HG03460 (cell line): ENCODE data around the gene ZMYND8.
"Not testable (repeated sequence)": the region's sequence is repeated elsewhere in the genome, so short reads cannot be mapped to it uniquely, and the experiment has no call there.

Source experiments
- ATAC-seq: cut with Tn5 transposase; IDR thresholded peaks from one replicate; pipeline ENCODE4 v1.9.1; 2021; ENCODE audit not compliant: unreplicated experiment

Gene ZMYND8

GRCh38 chr20:47272893-47273590 lies 83.5 kb downstream of the ZMYND8 start:
- no peak for ATAC-seq

GRCh38 chr20:47271046-47271615 lies 85.4 kb downstream of the ZMYND8 start:
- no peak for ATAC-seq

- ATAC-seq, result no peak
These were observed 87.0 kb downstream of the ZMYND8 start for GRCh38 chr20:47269309-47270165.

GRCh38 chr20:47267621-47268020 lies 88.9 kb downstream of the ZMYND8 start:
- no peak for ATAC-seq

- ATAC-seq, result no peak
These were observed 89.5 kb downstream of the ZMYND8 start for GRCh38 chr20:47266847-47267515.

- ATAC-seq, result no peak
These were observed 90.5 kb downstream of the ZMYND8 start for GRCh38 chr20:47265984-47266383.

- no peak for ATAC-seq
These were observed 91.3 kb downstream of the ZMYND8 start for GRCh38 chr20:47265214-47265613.

GRCh38 chr20:47264137-47264769 lies 92.2 kb downstream of the ZMYND8 start:
- ATAC-seq, result not testable (repeated sequence)

GRCh38 chr20:47263465-47264084 lies 92.9 kb downstream of the ZMYND8 start:
- ATAC-seq, result no peak

GRCh38 chr20:47263080-47263464 lies 93.4 kb downstream of the ZMYND8 start:
- ATAC-seq, result no peak

- ATAC-seq, result peak; percentile 51
These were observed 94.0 kb downstream of the ZMYND8 start for GRCh38 chr20:47262365-47263013.

GRCh38 chr20:47262008-47262364 lies 94.5 kb downstream of the ZMYND8 start:
- peak; percentile 3 for ATAC-seq

- not testable (repeated sequence) for ATAC-seq
These were observed 95.2 kb downstream of the ZMYND8 start for GRCh38 chr20:47261161-47261774.

- not testable (repeated sequence) for ATAC-seq
These were observed 95.9 kb downstream of the ZMYND8 start for GRCh38 chr20:47260540-47261126.

- ATAC-seq, result peak; percentile 37
These were observed 97.5 kb downstream of the ZMYND8 start for GRCh38 chr20:47258745-47259695.

- no peak for ATAC-seq
These were observed 98.7 kb downstream of the ZMYND8 start for GRCh38 chr20:47257771-47258170.

- ATAC-seq, result no peak
These were observed 99.2 kb downstream of the ZMYND8 start for GRCh38 chr20:47257256-47257655.

GRCh38 chr20:47256668-47257236 lies 99.7 kb downstream of the ZMYND8 start:
- ATAC-seq, result no peak
